ENCODE measurements around the gene AKAP12.

The AKAP12 gene

DNA sequence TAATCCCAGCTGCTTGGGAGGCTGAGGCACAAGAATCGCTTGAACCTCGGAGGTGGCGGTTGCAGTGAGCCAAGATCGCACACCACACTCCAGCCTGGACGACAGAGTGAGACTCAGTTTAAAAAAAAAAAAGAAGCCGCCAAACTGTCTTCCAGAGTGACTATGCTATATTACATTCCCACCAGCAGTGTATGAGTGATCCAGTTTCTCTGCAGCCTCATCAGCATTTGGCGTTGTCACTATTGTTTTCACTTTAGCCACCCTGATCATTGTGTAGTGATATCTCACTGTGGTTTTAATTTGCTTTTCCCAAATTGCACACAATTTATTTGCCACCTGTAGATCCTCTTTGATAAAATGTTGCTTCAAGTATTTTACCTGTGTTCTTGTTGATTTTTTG lies 6.0 kb upstream of the AKAP12 start:
- no peak for DNase-seq (ENCODE audit: low read depth)

DNA sequence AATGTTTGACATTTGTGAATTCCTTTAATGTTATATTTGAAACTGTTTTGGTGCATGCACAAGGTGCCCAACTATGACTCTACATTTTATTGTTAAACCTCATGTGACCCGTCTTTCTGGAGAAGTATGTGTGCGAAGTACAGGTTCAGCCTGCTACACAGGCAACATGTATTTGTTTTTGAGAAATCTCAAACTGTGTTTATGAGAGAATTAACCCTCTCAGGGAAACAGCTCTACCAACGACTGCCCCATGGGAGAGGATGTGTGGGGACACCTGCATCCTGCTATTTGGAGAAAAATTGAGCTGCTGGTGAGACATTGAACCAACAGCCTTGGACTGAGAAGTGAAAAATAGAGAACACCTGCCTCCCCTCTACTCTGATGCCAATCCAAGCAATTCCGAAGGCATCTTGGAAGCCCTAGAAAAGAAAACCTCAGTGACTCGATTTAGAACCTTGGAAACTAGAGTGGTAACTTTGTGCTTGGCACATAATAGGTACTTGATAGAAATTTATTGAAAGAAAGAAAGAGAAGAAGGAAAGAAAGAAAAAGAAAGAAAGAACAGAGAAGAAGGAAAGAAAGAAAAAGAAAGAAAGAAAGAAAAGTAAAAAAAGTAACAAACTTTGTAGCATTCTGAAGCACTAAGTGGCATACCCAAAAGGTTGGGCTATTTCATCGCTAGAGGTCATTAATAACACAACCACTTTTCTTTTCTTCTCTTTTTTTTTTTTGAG lies 2.9 kb upstream of the AKAP12 start:
- DNase-seq (ENCODE audit: low read depth) = no peak

DNA sequence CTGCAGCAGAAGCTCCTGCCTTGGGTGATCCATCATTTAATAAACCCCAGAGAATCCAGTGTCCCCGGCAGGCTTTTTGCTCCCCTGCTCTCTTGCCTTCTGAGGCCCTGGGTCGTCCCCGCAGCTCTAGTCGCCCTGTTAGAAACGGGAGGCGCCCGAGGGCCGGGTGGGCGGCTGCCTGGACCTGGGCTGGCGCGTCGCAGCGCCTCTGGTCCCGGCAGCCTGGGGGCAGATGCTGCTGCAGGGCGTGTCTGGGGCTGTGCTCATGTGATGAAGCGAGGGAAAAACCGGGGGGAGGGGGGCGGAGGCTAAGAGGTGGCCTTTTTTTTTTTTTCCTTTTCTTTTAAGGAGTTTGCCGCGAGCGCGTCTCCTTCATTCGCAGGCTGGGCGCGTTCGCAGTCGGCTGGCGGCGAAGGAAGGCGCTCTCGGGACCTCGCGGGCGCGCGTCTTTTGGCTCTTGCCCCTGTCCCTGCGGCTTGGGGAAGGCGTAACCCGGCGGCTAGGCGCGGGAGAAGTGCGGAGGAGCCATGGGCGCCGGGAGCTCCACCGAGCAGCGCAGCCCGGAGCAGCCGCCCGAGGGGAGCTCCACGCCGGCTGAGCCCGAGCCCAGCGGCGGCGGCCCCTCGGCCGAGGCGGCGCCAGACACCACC lies 394 bp downstream of the AKAP12 start:
- DNase-seq (ENCODE audit: low read depth) = peak; percentile 88

DNA sequence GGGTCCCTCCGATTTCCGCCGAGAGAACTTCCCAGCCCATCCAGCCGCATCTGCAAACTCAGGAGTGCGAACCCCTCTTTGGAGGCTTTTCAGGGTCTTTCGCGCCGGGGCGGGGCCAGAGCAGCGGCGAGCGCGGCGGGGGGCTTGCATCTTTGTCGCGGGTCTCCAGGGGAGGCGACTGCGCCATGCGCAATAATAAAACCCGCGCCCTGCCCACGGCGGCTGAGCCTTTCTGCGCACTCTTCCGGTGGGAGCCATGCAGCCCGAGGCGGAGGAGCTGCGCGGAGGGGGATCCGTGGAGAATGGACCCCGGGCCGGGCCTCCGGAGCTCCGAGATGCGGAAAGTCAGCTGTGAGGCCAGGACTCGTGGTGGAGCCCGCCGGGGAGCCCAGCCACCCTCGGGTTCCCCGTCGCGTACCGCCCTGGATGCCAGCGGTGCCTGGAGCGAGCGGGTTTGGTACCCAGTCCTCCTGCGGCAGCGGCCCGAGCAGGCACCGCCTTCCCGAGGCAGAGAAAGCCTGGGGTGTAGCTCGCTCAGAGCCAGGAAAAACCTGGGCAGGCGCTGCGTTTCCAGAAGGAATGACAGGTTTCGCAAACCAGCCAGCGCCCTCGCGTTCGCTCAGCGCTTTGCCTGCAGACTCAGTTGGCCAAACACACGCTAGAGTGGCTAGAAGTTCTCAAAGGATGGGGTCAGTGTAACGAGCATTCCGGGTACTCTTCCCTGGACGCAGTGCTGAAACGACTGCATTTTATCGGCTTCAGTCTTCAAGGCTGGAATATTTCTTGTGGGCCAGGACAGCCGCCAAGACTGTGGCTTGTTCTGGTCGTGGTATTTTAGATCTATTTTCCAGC lies 1.2 kb downstream of the AKAP12 start:
- DNase-seq (ENCODE audit: low read depth) = peak; percentile 81

DNA sequence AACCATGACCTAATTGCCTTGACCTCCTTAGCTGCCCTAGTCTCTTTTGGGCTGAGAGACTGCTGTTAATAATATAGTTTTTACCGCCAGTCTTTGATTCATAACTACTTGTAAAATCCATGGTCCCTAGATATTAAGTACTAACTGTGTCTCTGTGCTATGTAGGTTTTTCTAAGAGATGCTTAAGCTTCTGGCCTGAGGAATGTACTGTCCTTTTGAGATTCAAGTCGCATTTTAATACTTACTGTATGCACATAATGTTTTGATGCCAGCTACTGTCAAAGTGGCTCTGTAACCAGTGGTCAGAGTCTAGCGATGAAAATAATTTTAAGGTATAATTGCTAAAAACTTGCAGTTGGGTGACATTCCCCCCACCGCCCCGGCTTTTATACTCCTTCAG lies 2.1 kb downstream of the AKAP12 start:
- peak; percentile 11 for DNase-seq (ENCODE audit: low read depth)

DNA sequence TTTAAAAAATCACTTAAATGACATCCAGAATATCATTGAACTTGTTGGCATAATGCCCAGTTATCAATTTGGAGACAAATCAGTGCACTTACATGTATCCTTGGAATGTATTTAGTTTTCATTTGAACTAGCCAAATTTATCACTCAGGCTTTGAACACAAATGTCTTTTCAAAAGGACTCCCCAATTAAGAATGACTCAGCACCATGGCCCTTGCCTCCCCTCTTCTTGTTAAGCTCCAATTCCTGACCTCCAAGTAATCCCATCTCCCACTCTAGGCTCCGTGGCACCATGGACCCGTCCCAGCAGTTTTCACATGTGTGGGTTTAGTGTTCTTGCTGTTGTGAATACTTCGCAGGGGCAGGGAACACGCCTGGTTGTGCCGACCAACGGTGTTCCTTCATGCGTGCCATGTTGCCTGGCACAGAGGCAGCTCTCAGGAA lies 2.7 kb downstream of the AKAP12 start:
- peak; percentile 42 for DNase-seq (ENCODE audit: low read depth)

DNA sequence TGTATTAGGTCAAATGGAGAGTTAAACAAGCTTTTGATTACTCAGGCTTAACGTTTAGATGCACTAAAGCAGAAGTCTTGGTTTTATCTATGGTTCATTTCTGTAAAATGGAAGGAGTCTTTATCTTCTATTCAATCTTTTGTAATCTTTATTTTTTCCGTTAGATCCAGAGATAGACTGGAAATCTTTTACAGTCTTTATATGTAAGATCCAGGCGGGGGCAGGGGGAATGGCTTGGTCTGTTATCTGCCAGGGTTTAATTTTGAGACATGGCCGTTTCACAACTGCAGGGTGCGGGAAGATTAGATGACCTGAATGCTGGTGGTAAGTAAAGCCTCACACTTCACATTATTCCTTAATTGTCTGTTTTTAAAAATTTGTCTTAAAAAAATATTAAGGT lies 3.7 kb downstream of the AKAP12 start:
- no peak for DNase-seq (ENCODE audit: low read depth)

DNA sequence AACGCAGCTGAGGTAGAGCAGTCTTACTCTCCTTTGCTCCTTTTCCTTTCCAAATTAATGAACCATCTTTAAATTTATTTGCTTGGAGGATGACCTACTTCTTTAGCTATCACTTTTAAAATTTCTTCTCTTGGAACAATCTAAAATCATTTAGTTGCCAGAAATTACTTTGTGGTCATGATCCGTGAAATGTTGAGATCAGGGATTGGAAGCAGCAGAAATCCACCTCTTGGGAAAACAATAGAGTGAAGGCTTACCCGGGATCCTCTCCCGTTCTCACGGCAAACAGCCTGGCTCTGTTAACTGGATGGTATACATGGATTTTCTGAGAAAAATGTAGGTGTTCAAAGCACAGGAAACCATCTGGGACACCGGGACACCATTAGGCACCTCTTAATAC lies 7.7 kb downstream of the AKAP12 start:
- no peak for DNase-seq (ENCODE audit: low read depth)

DNA sequence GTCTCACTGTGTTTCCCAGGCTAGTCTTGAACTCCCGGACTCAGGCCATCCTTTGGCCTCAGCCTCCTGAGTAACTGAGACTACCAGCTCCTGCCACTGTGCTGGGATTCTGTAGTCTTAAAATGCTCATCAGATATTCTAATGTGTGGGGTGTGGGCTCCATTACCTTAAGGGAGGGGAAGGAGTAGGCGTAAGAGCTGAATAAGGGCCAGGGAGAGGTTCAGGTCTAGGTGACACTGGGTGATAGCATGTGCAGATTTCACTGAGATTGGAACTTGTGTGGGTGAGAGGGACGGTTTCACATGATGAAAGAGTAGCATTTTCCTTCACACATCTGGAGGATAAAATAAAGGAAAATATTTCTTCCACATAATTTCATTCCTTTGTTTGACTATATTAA lies 8.5 kb downstream of the AKAP12 start:
- DNase-seq (ENCODE audit: low read depth) = no peak

DNA sequence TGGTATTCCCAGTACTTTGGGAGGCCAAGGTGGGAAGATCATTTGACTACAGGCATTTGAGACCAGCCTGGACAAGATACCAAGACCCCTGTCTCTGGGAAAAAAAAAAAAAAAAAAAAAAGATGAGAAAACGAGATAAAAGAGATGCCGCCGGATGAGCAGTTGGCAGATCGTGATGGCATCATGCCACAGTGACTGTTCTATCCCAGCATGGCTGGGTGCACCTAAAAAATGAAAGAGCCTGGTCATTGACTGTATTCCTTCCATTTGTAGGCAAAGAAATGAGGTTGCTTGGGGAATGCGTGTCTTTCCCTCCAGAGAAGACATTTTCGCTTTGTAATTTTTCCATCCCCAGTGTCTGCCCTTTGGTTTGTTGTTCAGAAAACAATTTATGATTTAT lies 12.9 kb downstream of the AKAP12 start:
- DNase-seq (ENCODE audit: low read depth) = no peak

DNA sequence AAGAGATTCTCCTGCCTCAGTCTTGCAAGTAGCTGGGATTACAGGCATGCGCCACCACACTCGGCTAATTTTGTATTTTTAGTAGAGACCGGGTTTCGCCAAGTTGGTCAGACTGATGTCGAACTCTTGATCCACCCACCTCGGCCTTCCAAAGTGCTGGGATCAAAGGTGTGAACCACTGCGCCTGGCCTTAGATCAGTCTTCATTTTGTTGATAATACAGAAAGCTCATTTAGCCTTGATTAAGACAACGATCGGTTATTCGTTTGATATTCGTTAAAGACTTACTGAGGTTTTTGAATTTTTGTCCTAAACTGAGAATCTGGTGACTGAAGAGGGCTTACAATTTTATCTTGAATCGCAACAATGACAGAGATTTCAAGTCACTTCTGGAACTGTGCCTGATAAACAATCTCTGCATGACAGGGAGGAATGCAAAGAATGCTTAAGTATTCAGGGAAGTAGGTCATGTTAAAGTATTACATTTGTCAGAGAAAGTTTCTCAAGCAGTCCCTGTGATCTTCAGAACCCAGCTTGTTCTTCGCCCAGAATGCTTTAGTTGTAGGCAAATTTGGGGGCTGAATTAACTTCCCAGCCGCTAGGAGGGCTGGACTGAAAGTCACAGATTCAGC lies 14.8 kb downstream of the AKAP12 start:
- DNase-seq (ENCODE audit: low read depth) = peak; percentile 79

DNA sequence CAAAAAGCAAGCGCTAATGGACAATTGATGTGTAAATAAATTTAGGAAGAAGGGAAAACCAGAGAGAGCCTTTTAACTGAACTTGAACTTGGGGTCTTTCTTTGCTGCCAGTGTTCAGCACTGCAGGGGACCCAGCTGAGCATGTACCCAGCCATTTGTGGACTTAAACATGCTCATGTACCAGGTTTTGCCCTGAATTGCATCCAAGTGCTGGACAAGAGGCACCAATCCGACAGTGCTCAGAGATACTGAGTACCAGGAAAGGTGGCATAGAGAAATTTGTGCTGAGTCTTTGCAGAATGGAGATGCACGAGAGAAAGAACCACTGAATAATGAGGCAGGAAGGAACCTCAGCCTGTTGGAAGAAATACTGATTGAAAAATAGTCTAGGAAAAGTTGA lies 16.0 kb downstream of the AKAP12 start:
- DNase-seq (ENCODE audit: low read depth) = no peak

DNA sequence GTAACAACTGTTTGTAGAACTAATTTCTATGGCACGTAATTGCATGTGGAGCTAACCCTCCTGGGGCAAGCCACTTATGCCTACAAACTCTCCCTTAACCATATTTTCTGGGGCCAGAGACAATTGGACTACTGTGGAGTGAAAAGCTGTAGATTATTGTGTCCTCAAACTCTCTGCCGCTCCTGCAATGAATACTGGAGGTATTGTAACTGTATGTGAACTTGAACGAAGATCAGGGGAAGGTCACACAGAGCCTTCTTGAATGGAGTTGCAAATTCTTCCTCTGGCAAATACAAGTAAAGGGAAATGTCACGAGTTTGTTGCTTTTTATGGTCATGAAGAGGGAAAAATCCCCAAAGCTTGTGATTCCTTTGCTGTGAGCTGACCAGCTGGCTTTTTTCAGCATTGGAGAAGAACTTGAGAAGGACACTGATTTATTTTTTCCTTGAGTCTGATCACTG lies 18.2 kb downstream of the AKAP12 start:
- peak; percentile 77 for DNase-seq (ENCODE audit: low read depth)

DNA sequence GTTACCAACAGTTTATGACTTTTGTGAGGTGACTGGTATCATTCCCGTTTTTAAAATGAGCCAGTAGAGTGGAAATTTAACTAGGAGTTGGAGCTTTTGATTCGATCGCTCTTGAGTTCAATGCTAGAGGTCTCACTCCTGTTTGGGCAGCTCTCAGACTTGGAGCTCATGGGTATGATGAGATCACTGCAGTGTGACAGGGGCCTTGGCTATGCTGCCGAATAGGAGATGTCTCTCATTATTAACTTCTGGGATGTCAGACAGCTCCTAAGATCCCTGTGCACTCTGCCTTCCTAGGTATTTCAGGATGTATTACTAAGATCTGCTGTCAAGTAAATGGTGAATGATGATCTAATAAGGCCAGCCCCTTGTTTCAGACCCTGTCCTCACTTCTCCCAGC lies 20.4 kb downstream of the AKAP12 start:
- no peak for DNase-seq (ENCODE audit: low read depth)

DNA sequence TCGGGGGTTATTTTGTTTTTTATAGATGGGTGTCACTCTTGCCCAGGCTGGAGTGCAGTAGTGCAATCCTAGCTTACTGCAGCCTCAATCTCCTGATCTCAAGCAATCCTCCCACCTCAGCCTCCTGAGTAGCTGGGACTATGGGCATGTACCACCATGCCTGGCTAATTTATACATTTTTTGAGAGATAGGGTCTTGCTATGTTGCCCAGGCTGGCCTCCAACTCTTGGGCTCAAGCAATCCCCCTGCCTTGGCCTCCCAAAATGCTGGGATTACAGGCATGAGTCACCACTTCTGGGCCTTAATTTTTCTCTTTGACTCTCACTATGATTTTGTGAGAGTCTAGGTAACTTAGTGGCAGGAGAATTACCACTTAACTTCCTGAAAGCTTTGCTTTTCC lies 23.3 kb downstream of the AKAP12 start:
- DNase-seq (ENCODE audit: low read depth) = no peak

DNA sequence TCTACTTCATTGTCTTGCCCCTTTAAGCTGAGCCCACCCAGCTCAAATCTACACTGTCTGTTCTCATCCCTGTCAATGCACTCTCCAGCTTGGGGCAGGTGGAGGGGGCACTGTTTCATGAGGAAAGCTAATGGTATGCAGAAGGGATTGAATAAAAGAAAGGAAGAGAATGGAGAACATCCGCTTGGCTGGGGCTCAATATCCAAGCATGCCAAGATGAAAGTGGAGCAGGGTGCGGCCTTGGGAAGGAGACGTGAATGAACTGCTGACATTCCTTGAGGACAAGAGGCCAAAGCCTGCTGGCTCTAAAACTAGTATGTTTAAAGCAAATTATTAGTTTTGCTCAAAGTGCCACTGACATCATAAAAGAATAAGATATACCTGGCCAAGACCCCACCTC lies 24.2 kb downstream of the AKAP12 start:
- DNase-seq (ENCODE audit: low read depth) = peak; percentile 31

DNA sequence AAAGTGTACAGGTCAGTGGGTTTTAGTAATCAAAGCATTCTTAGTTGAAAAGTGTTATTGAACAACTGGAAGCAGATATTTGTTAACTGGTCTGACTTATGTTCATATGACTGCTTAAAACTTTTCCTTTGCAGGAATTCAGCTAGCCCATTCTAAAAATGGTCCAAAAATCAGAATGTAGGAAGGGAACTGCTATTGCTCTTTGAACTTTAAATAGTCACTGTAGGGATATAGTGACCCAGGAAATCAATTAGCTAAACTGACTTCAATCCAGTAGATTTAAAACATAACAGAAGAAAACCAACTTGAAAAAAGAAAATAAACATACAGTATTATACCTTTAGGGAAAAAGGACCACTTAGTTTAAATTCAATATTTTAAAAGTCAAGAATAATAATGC lies 25.5 kb downstream of the AKAP12 start:
- no peak for DNase-seq (ENCODE audit: low read depth)

DNA sequence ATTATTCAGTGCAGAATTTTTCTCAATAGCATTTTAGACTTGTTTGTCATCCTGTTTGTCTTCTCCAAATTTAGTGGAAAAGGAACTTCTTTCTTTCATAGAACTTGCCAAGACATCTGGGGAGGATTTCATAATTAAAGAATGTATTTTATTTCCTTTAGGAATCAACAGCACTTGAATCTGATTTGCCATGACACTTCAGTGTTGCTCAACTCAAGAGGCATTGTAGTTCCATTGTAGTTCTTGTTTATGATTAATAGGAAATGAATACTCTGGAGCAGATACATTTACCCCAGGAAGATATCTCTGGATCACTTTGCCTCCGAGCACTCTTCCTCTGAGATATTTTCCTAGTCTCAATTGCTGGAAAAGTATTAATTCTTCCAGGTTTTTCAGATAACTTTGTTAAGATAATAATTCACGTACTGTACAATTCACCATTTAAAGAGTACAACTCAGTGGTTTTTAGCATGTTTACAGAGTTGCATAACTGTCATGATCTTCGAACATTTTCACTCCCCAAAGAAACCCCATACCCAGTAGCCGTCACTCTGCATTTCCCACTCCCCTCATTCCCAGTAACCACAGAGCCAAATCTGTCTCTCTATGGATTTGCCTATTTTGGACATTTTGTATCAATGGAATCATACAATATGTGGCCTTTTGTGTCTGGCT lies 29.7 kb downstream of the AKAP12 start:
- peak; percentile 89 for DNase-seq (ENCODE audit: low read depth)

DNA sequence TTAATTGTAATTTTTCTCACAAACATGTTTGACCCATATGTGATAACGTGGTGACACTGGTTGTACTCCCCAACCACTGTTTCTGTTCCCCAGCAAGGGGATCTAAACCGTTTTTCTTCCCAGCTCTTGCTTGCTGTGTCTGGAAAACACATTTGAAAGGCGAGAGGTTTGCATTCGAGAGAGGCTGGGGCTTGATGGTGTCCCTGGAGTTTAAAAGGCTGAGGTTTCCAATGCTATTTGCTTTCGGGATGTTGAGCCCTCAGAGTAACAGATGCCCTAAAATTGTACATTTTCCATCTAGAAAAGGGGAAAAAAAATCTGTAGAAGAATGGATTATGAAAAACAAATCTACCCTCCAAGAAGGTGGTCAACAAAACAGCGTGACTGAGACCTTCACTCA lies 35.4 kb downstream of the AKAP12 start:
- DNase-seq (ENCODE audit: low read depth) = no peak

DNA sequence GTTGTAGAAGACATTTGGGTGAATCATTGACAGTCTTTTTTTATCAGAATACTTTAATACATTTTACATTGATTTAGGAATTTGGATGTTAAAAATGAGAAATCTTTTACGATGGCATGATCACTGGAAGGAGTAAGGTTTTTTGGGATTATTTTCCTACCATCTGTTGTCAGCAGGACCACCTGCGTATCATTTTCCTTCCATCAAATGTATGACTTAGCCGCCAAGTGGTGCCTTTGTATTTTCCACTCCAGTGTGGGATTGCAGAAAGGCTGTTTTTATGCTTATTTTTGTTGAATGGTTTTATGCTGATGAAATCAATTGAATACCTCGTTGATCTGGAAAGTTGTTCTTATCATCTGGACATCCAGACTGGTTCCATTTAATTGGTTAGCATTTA lies 35.8 kb downstream of the AKAP12 start:
- no peak for DNase-seq (ENCODE audit: low read depth)

DNA sequence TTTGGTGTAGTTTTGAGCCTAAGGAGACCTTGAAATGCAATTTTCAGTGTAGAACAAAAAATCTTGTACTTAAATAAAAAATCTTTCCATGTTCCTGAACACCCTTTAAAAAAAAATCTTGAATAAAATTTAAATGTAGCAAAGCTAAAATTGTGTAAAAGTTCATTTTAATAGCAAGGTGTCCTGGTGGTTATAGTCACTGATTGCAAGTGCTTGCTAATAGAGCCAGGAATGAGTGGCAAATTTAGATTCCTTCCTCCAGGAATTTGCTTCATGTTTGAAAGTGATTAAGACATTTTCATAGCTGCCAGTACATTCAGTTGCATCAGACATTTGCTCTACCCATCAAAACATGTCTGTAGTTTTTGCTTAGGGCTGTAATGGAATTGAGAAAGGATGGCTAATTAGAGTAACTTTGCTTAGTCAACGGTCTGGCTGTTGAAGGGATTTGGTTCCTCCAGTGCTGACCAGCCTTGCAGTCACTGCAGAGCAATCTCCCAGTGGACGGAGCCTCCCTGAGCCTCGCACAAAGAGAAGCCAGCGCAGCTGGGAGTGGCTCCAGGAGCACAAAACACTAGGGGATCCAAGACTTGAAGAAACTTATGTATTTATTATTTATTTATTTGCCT lies 36.5 kb downstream of the AKAP12 start:
- DNase-seq (ENCODE audit: low read depth) = peak; percentile 95

All from EH (cell line).